ENCODE results near the gene COL12A1.

- TF ChIP-seq, protein P1, sequence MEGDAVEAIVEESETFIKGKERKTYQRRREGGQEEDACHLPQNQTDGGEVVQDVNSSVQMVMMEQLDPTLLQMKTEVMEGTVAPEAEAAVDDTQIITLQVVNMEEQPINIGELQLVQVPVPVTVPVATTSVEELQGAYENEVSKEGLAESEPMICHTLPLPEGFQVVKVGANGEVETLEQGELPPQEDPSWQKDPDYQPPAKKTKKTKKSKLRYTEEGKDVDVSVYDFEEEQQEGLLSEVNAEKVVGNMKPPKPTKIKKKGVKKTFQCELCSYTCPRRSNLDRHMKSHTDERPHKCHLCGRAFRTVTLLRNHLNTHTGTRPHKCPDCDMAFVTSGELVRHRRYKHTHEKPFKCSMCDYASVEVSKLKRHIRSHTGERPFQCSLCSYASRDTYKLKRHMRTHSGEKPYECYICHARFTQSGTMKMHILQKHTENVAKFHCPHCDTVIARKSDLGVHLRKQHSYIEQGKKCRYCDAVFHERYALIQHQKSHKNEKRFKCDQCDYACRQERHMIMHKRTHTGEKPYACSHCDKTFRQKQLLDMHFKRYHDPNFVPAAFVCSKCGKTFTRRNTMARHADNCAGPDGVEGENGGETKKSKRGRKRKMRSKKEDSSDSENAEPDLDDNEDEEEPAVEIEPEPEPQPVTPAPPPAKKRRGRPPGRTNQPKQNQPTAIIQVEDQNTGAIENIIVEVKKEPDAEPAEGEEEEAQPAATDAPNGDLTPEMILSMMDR (IDR thresholded peaks at IDR 0.05): no peak
- TF ChIP-seq POLR2A (IDR thresholded peaks at IDR 0.05): no peak
These were observed 14.5 kb upstream of the COL12A1 start for GRCh38 chr6:75220357-75220756.
